Hematopoietic multipotent progenitor cell (in vitro differentiated cells): ENCODE results near the gene RSU1. TPM values are rescaled to one million over a fixed set of nuclear protein-coding genes. Genes with fewer than 3 reads are reported as not detected.

Experiments used
- DNase-seq, 3 donors: peaks; one replicate each; pipeline ENCODE4 v3.0.0-alpha.2; 2011 to 2015; ENCODE audit warnings: low read depth in 2 of 3, low spot score in 2 of 3
- total RNA-seq: library from RNA; depleted of rRNA; stranded (reverse); fragments of >200 nt; gene quantifications from one replicate; pipeline ENCODE4 v1.2.3, GENCODE V29; 2012

RSU1 gene
- total RNA-seq, 1 donor, result 35.5 TPM

- DNase-seq, result peak in 2 of 3 donors; percentile 9 to 66
Observed at GRCh38 chr10:16612115-16612980, 204.9 kb downstream of the RSU1 start.

DNA sequence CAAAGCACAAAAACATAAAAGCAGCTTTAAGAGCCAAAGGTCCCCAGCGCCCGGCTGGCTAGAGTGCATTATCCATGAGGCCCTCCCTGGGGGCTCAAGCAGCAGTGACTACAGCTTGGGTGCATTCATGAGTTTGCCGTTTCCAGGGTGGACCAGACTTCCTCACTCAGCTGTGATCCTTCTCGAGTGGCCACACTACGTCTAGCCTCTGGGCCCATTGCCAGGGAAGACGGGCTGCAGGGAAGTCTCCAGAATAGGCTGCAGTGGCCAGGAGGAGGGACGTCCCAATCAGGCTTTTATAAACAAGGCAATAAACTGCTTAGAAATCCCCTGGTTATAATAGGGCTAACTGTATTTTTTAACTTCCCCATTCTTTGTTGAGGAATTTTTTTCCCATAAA lies 206.2 kb downstream of the RSU1 start:
- DNase-seq, result no peak

- no peak for DNase-seq
Observed at GRCh38 chr10:16609211-16609610, 208.0 kb downstream of the RSU1 start.

- DNase-seq, result no peak
Observed at GRCh38 chr10:16606923-16607322, 210.3 kb downstream of the RSU1 start.

DNA sequence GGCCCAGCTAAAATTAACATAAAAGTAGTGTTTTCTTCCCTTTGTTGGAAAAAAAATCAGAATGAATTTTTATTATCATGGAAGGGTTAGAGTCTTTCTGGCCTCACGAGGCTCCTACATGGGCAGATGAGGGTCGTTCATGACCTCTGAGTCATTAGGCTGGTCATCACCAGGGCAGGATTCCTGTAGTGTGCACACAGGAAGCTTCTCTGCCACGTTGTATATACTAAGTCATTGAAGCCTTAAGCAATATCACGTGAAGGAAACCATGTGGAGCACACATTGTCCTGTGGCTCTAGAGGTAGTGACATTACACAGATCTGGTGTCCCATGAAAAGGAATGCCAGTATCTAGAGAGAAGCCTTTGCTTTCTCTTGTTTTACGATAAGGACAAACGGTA lies 210.8 kb downstream of the RSU1 start:
- no peak for DNase-seq

DNA sequence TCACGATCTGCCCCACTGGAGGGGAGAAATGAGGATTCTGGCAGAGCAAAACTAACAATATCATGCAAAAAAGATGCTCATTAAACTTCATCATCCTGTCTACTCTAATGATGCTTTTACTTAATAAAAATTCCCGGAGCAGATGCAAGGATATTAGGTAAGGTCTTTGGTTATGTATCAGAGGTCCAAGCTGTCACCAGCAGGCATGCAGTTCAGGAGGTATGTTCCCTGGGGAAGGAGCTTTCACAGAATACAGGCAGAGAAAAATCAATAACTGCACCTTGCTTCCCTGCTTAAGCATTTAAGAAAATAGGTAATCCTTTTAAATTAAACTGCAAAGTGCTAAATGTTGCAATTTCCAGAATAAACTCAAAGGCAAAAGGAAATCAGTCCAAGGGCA lies 213.9 kb downstream of the RSU1 start:
- no peak for DNase-seq

GRCh38 chr10:16602104-16602775 lies 215.0 kb downstream of the RSU1 start:
- no peak for DNase-seq

DNA sequence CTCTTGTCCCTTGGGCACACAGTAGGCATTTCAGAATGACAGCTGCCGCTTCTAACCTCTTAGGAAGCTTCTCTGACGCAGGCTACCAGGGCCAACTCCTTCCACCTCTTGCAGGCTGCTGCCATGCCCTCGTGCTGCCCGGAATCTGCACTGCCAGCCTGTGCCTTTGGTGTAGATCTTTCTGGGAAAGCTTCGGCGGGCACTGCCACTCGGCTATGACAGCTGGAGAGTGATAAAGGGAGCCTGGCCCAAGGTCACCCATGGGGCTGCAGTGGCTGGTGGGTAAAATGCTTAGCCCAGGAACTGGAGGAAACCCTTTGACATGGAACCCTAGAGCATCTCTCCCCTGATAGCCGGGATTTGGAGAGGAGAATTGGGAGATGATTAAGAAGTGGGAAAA lies 217.6 kb downstream of the RSU1 start:
- DNase-seq, result no peak

DNA sequence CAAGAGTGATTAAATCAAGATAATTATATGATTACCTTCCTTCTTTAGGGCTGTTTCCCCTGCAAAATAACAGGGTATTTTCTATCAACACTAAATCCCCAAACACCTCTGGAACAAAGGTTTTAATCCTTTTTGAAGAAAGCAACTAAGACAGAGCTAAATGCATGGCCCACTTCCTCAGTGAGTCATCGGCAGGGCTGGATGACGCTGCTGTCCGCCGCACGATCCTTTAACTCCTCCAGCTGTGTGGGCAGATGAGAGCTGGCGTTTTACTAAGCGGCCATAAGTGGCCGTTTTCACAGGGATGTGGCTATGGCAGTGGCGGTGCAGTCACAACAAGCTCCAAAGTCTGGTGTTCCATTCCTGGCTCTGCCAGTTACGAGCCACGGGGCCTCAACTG lies 219.6 kb downstream of the RSU1 start:
- no peak for DNase-seq

GRCh38 chr10:16592378-16592777 lies 224.8 kb downstream of the RSU1 start:
- DNase-seq, result no peak

DNA sequence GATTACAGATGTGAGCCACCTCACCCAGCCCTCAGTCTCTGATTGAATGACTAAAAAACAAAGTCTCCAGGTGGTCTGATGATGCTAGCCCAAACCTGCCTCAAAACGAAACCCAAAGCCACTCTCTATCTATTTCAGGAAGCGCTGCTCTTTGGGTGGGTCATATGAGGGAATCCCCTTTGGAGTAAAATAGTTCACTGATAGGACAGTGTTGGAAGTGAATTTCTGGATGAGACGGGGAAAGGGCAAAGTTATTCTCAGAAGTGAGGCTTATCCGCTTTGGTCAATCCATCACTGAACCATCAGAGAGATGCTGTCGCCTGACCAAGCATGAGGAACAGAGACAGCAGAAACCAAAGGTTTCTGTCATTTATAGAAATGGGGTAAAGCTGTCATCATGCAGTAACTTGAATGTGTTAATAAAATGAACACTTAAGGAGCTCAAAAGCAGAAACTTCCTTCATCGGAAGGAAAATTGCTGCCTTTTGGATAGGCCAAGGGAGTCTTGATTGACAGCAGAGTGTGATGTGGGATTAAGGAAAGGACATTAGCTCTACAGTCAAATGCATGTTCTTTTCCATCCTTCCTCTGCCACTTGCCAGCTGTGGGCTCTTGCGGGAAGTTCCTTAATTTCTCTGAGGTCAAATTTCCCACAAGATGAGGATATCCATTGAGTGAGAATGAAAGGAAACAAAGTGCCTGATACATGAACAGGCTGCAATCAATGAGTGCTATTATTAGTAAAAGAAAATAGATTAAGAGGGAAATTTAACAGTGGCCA lies 230.7 kb downstream of the RSU1 start:
- no peak for DNase-seq

DNA sequence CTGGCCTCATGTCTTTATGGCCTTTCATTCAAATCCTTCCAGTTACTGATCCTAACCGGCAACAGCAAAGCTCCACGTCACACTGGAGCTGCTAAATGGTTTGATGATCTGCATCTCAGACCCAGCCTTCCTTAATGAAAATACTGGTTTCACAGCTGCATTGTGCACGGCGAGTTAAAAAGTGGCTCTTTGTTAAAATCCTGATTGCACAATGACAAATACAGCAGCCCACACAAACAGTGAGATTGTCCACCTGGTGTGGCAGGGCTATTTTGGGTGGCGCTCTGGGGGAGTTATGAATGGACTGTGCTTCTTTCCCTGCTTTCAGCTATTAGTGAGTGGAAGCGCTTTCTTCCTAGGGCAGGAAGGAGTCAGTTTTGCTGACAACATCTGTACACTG lies 232.1 kb downstream of the RSU1 start:
- DNase-seq, result no peak

DNA sequence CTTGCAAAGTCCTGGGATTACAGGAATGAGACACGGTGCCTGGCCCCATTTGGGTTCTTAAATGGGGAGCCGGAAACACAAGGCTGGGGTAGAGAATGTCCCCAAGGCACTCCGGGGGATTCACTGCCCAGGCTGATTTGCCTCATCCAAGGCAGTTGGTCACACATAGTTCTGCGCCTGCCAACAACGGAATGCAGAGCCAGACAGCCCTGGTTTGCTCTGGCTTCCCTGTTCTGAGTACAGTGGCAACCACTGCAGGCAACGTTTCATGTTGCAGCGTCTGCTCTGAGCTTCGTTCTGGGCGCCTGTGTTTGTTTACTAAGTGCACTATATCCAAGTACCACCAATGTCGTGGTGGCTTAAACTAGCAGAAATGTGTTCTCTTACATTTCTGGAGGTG lies 233.8 kb downstream of the RSU1 start:
- DNase-seq, result no peak

DNA sequence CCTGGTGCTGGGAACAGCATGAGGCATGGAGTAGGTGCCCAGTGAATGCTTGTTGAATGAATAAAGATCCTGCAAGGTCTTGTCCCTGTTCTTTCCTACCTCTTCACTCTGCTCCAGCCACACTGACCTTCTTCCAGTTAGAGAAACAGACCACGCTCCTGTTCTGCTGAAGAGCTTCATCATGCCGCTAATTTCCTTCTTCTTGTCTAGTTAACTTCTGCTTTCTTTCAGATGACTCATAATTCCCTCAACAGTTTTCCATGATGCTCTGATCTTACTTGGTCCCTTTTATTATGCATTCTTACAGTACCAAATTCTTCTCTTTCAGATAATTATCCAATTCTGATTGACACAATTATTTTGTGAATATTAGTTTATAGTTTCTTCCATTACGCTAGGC lies 236.0 kb downstream of the RSU1 start:
- DNase-seq, result peak in 2 of 3 donors; percentile 5 to 46

DNA sequence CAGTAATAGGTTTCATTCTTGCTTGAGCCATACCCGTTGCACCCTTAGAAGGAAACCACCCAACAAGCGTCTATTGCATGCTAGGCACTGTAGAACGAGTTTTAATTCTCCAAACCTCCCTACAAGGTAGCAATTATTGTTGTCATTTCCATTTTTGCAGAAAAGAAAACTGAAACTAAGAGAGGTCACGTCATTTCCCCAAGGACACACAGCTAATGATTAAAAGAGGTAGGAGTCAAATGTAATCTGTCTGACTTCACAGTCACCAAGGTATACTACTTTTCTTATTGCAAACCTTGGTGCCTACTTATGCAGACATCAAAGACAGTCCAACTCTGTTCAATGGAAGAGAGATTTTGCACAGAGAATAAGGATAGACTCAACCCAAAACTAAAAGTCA lies 246.5 kb downstream of the RSU1 start:
- no peak for DNase-seq

GRCh38 chr10:16566202-16566805 lies 250.9 kb downstream of the RSU1 start:
- no peak for DNase-seq

DNA sequence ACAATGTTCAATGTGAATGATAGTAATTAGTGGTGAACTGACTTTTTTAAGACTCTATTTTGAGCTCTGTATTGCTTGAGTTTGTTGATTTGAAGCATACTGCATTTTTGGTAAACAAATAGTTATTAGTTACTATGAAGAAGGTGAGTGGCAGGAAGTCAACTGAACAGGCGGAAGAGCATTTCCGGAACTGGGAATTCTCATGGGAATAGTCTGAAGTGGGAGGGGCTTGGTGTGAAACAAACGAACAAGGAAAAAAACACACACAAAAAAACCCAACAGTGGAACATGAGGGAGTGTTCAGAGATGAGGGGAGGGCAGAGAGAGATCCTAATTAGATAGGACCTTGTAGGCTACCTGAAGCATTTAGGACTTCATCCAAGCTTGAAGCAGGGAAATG lies 251.6 kb downstream of the RSU1 start:
- DNase-seq, result no peak

- no peak for DNase-seq
Observed at GRCh38 chr10:16562891-16563290, 254.3 kb downstream of the RSU1 start.

- no peak for DNase-seq
Observed at GRCh38 chr10:16559236-16559773, 257.9 kb downstream of the RSU1 start.

DNA sequence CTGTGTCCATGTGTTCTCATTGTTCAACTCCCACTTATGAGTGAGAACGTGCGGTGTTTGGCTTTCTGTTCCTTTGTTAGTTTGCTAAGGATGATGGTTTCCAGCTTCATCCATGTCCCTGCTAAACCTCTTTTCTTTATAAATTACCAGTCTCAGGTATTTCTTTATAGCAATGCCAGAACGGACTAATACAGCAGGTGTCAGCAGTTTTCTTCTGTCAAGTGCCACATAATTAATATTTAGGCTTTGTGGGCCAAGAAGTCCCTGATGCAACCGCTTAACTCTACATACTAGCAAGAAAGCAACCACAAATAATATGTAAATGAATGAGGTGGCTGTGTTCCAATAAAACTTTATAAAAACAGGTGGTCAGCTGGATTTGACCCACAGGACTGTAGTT lies 269.3 kb downstream of the RSU1 start:
- DNase-seq, result no peak
